ENCODE data around the gene THEM5. TPM values are rescaled to one million over a fixed set of nuclear protein-coding genes. Genes with fewer than 3 reads are reported as not detected.

The THEM5 gene
- total RNA-seq, 1 donor from 2014 or later, result not detected

GRCh38 chr1:151835596-151835995 lies 17.9 kb downstream of the THEM5 start:
- intact Hi-C loops (cut with DNase I), result no loop called here

GRCh38 chr1:151834239-151834638 lies 19.3 kb downstream of the THEM5 start:
- no peak for DNase-seq
- Histone ChIP-seq H3K27ac (no peak overlapping the region), H3K4me3 (no peak overlapping the region), H3K9me3 (no peaks in the 10 kb centered on the region), H3K36me3 (no peaks in the 10 kb centered on the region), H3K4me1 (peaks cover 27% of the 10 kb centered on the region), H3K27me3 (peaks cover 18% of the 10 kb centered on the region)
- intact Hi-C loops (cut with DNase I), result no loop called here
- TF ChIP-seq CTCF (IDR thresholded peaks at IDR 0.05), result no peak
- ATAC-seq, result no peak

More at GRCh38 chr1:151835596-151835995, 17.9 kb downstream of the THEM5 start:
- ATAC-seq, result no peak
- no peak for TF ChIP-seq CTCF (IDR thresholded peaks at IDR 0.05)
- Histone ChIP-seq H3K36me3 (no peaks in the 10 kb centered on the region), H3K27ac (no peak overlapping the region), H3K9me3 (no peaks in the 10 kb centered on the region), H3K27me3 (peaks cover 26% of the 10 kb centered on the region), H3K4me3 (no peak overlapping the region), H3K4me1 (peaks cover 24% of the 10 kb centered on the region)
- no peak for DNase-seq

- Histone ChIP-seq H3K4me3 (no peak overlapping the region), H3K9me3 (no peaks in the 10 kb centered on the region), H3K4me1 (peaks cover 30% of the 10 kb centered on the region), H3K36me3 (no peaks in the 10 kb centered on the region), H3K27me3 (peaks cover 10% of the 10 kb centered on the region), H3K27ac (no peak overlapping the region)
- intact Hi-C loops (cut with DNase I), result no loop called here
- DNase-seq, result peak; percentile 48
- TF ChIP-seq CTCF (IDR thresholded peaks at IDR 0.05), result no peak
- ATAC-seq, result no peak
Observed at GRCh38 chr1:151833172-151833900, 20.2 kb downstream of the THEM5 start.

GRCh38 chr1:151832318-151832980 lies 21.1 kb downstream of the THEM5 start:
- Histone ChIP-seq H3K9me3 (no peaks in the 10 kb centered on the region), H3K27me3 (peaks cover 4% of the 10 kb centered on the region), H3K36me3 (no peaks in the 10 kb centered on the region), H3K4me1 (peaks cover 29% of the 10 kb centered on the region), H3K27ac (peak overlapping the region; percentile 63), H3K4me3 (no peak overlapping the region)
- ATAC-seq, result peak; percentile 67
- TF ChIP-seq CTCF (IDR thresholded peaks at IDR 0.05), result no peak
- DNase-seq, result peak; percentile 95
- intact Hi-C loops (cut with DNase I), result no loop called here

GRCh38 chr1:151831605-151832004 lies 21.9 kb downstream of the THEM5 start, which contains the start of gene RORC:
RORC (minus strand) TSS chr1:151831802; CDS start chr1:151831764, 38 bp downstream.
- DNase-seq, result peak; percentile 89
- no peak for TF ChIP-seq CTCF (IDR thresholded peaks at IDR 0.05)
- Histone ChIP-seq H3K9me3 (no peaks in the 10 kb centered on the region), H3K27me3 (no peaks in the 10 kb centered on the region), H3K4me1 (peaks cover 23% of the 10 kb centered on the region), H3K4me3 (peak within 1 kb of the TSS; percentile 54), H3K36me3 (no peaks in the 10 kb centered on the region), H3K27ac (peak within 1 kb of the TSS; percentile 63)
- intact Hi-C loops (cut with DNase I), result no loop called here
- peak; percentile 84 for ATAC-seq

Data from upper lobe of right lung (tissue), 1 donor.